ENCODE results near the gene KBTBD8. TPM values are rescaled to one million over a fixed set of nuclear protein-coding genes. Genes with fewer than 3 reads are reported as not detected.
A peak's percentile ranks its signal among the peaks of the same experiment; 100 is the strongest.

The KBTBD8 gene
- total RNA-seq, 1 donor from 2014 or later = 3.7 TPM

- no peak for DNase-seq (ENCODE audit: low spot score)
These were observed 471 bp upstream of the KBTBD8 start for GRCh38 chr3:66997560-66998112.

GRCh38 chr3:66998904-66999235, 763 bp downstream of the KBTBD8 start:
- no peak for DNase-seq (ENCODE audit: low spot score)

DNA sequence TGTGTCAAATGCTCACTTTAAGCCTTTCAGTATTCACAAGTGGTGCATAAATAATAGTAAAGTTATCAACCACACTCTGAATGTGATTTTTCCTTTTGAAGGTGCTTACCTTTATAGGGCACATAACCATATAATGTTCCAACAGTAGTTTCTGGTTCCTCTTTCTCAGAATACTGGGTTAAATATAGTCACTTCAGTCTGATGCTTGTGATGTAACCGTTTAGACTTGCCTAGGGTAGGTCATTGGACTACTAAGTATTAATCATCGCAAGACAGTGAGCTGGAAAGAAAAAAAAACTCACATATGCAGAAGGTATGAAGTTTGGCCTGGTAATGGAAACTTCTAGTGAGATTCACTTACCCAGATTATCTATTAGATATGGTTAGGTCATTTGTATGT, 1.9 kb downstream of the KBTBD8 start:
- no peak for DNase-seq (ENCODE audit: low spot score)

- DNase-seq (ENCODE audit: low spot score) = no peak
These were observed 3.2 kb downstream of the KBTBD8 start for GRCh38 chr3:67001086-67001861.

DNA sequence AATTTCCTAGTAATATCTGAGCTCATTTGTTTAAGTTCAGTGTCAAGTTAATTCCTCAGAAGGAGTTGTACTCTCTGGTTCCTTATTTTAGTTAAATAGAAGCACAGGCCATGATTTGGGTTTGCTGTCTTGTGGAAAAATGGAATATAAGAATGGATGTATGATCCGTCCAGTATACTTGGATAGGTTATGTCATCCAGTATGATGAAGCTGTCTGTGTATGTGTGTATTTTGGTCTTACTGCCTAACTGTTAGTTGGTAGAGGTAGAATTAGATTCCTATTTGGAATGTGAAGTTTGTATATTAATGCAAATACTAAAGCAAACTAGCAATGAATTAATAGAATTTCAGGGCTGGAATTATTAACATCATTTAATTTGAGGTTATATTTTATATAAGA, 7.9 kb downstream of the KBTBD8 start:
- no peak for DNase-seq (ENCODE audit: low spot score)

GRCh38 chr3:67006460-67006859, 8.4 kb downstream of the KBTBD8 start:
- DNase-seq (ENCODE audit: low spot score) = no peak

- no peak for DNase-seq (ENCODE audit: low spot score)
These were observed 10.3 kb downstream of the KBTBD8 start for GRCh38 chr3:67008388-67008787.

DNA sequence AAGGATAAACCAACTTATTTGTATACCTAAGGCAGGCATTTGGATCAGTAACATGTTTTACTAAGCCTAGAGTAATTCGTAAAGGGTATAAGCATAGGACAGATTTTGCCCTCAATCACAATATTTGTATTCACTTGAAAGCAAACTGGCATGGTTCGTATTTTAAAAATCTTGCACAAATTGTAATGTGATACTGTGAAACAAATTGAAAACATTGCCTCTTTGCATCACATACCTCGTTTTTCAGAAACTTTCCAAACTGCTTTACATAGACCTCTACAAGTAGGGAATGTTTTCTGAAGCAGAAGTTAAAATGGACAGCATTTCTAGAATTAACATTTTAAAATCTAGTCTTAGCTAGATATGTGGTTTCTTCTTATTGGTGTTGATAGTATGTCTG, 11.6 kb downstream of the KBTBD8 start:
- no peak for DNase-seq (ENCODE audit: low spot score)

DNA sequence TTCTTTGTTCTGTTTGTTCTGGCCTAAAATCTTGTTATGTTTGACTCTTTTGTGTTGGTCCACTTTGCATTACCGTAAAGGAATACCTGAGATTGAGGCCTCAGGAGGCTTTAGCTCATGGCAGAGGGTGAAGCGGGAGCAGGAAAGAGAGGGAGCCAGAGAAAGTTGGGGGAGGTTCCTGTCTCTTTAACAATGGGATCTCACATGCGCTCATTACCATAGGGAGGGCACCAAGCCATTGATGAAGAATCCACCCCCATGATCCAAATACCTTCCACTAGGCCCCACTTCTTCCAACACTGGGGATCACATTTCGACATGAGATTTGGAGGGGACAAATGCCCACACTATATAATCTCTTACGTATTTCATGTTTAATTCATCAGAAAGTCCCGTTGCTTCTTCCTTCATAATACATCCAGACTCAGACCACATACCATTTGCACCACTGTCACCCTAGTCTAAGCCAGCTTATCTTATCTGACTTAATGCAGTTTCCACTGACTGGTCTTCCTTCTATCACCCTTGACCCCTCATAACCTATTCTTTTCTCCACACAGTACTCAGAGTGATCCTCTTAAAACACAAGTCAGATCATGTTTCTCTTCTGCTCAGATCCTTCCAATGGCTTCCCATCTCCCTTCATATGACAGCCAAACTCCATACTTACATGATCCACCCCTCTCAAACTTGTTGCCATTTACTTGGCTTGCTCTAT, 13.5 kb downstream of the KBTBD8 start:
- DNase-seq (ENCODE audit: low spot score) = no peak

- no peak for DNase-seq (ENCODE audit: low spot score)
These were observed 14.5 kb downstream of the KBTBD8 start for GRCh38 chr3:67012564-67012963.

- no peak for DNase-seq (ENCODE audit: low spot score)
These were observed 17.8 kb downstream of the KBTBD8 start for GRCh38 chr3:67015702-67016484.

- DNase-seq (ENCODE audit: low spot score) = no peak
These were observed 18.5 kb downstream of the KBTBD8 start for GRCh38 chr3:67016522-67017080.

DNA sequence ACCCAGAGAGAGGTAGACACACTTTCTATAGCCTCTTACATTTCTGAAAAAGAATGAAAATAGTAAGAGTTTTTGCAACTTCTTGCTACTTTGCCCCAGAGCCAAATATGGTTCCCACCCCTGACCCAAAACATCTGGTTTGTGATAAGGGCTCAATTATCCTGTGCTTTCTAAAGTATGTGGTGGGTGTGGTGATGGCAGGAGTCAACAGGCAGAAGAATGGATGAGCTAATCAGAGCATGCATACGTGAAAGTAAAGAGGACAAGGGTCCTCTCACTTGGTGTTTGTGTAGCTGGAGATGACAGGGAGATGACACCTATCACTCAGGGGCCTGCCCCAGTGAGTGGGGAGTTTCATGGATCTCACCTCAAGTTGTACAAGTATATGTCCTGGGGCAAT, 19.1 kb downstream of the KBTBD8 start:
- DNase-seq (ENCODE audit: low spot score) = no peak

- DNase-seq (ENCODE audit: low spot score) = peak; percentile 66
These were observed 20.1 kb downstream of the KBTBD8 start for GRCh38 chr3:67018105-67018788.

GRCh38 chr3:67018789-67019526, 20.9 kb downstream of the KBTBD8 start:
- DNase-seq (ENCODE audit: low spot score) = no peak

DNA sequence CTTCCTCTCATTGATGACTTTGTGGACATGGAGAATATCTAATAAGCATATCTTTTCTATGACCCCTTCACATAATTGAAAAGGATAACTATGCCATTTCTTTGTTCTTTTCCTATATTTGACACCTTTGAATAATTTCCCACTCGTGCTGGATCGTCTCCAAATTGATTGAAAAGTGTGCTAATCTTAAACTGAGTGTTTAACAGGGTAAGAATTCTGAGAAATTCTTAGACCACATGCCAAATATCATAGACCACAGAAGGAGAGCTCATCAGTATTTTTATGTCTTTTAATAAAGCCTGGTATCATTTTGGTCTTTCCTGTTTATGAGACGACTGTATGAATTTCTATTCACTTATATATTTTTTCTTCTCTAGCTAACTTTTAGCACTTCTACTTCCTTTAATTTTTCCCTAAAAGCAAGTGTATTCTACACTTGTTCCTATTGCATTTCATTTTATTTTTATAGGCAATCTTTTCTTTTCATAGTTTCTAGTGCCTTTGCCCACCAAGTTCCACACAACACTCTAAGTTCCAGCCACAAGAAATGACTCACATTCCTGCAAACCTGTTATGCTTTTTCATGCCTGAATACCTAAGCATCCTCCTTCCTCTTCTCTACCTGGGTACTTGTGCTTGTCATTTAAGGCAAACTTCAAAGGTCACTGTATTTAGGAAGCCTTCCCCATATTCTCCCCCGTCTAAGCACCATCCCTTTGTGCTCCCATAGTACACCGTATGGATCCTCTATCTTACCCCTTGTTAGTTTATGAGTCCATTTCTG, 30.1 kb downstream of the KBTBD8 start:
- DNase-seq (ENCODE audit: low spot score) = no peak

DNA sequence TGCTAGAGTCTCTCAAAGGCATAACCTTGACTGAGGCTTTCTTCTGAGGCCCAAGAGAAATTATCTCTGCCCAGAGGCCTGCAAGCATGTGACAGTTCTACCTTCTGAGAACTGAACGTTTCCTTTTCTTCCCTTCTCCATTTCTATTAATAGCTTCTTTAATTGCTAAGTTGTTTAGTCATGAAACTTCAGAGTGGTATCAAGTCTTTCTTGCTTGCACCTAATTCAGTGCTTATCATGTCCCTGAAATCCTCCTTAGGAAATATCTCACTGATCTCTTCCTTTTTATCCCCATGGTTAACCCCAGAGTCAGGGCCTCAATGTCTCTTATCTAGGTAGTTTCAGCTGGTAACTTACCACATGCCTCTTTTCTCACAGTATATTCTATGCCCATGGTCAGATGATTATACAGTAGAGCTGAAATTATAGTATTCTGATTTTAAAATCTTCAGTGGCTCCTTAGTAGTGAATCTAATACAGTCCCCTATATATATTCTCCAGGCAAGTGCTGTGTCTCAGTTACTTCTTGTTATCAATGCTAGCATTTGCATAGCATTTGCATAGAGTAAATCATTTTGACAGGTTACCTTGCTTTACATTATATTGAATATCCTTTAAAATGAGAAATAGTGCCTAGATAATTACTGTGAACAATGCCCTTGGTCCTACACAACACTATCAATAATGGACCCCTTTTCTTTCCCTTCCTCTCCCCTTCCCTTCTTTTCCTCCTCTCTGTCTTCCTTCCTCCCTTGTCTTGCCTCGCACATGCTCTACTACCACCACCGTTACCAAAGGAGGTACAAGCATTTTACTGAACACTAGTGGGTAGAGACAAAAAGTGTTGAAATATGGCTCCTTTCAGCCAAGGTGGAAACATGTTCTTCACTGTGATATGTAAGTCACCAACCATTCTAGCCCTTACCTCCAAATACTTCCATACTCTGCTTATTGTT, 33.0 kb downstream of the KBTBD8 start:
- DNase-seq (ENCODE audit: low spot score) = no peak

DNA sequence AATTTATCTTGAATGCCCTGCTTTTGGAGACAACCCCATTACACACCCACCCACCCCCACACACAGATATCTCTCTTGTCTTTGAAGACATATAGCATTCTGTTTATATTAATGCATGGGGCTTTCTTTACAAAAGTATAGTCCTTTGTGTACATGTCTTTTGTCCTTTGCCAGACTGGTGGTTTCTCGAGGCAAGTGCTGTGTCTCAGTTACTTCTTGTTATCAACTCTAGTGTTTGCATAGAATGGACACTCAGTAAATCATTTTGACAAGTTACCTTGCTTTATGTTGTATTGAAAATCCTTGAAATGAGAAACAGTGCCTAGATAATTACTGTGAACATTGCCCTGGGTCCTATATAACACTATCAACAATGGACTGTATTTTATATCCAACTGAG, 33.9 kb downstream of the KBTBD8 start:
- no peak for DNase-seq (ENCODE audit: low spot score)

DNA sequence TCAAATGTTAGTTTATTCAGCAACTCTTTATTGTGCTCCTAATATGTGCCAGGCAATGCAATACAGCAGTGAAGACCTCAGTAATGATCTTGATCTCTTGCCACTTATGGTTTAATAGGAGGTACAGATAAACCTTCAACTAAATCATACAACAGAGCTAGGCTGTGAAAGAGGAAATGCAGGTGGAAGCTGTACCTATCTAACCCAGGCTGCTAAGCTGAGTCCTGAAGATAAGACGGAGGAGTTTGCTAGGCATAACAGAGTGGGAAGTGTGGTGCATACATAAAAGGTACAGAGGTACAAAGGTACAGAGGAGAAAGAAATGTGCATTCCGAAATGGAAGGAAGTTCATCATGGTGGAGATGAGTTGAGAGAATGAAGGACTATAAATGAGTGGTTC, 35.0 kb downstream of the KBTBD8 start:
- no peak for DNase-seq (ENCODE audit: low spot score)

Data from mucosa of gallbladder (tissue), 1 donor.